ENCODE results near the gene B9D2.
"Not testable (repeated sequence)": the region's sequence is repeated elsewhere in the genome, so short reads cannot be mapped to it uniquely, and the experiment has no call there.

The B9D2 gene

GRCh38 chr19:41373993-41374392 lies 10.0 kb upstream of the B9D2 start:
- peak; percentile 87 to 96 for DNase-seq (ENCODE audit: low read depth in 2 of 2)

GRCh38 chr19:41372501-41372900 lies 8.6 kb upstream of the B9D2 start:
- TF ChIP-seq CTCF (IDR thresholded peaks at IDR 0.05; ENCODE audit: low read depth, low read length): no peak
- DNase-seq (ENCODE audit: low read depth in 2 of 2): no peak
- no peak overlapping the region for H3K4me3 ChIP-seq (replicated peaks in 1 of 2; ENCODE audit: low read depth in 2 of 2, low read length in 2 of 2)

More at GRCh38 chr19:41373993-41374392, 10.0 kb upstream of the B9D2 start:
- H3K4me3 ChIP-seq (replicated peaks in 1 of 2; ENCODE audit: low read depth in 2 of 2, low read length in 2 of 2): no peak overlapping the region
- no peak for TF ChIP-seq CTCF (IDR thresholded peaks at IDR 0.05; ENCODE audit: low read depth, low read length)

- TF ChIP-seq CTCF (IDR thresholded peaks at IDR 0.05; ENCODE audit: low read depth, low read length): no peak
- no peak for DNase-seq (ENCODE audit: low read depth in 2 of 2)
- no peak overlapping the region for H3K4me3 ChIP-seq (replicated peaks in 1 of 2; ENCODE audit: low read depth in 2 of 2, low read length in 2 of 2)
These were observed 7.6 kb upstream of the B9D2 start for GRCh38 chr19:41371541-41371940.

GRCh38 chr19:41371119-41371518 lies 7.2 kb upstream of the B9D2 start:
- DNase-seq (ENCODE audit: low read depth in 2 of 2); H3K4me3 ChIP-seq (replicated peaks in 1 of 2; ENCODE audit: low read depth in 2 of 2, low read length in 2 of 2): not testable (repeated sequence)

- TF ChIP-seq CTCF (IDR thresholded peaks at IDR 0.05; ENCODE audit: low read depth, low read length): no peak
- no peak for DNase-seq (ENCODE audit: low read depth in 2 of 2)
- H3K4me3 ChIP-seq (replicated peaks in 1 of 2; ENCODE audit: low read depth in 2 of 2, low read length in 2 of 2): no peak overlapping the region
These were observed 5.8 kb upstream of the B9D2 start for GRCh38 chr19:41369769-41370168.

- TF ChIP-seq CTCF (IDR thresholded peaks at IDR 0.05; ENCODE audit: low read depth, low read length): no peak
- DNase-seq (ENCODE audit: low read depth in 2 of 2): peak; percentile 90 to 92
These were observed 3.9 kb upstream of the B9D2 start for GRCh38 chr19:41367848-41368301.

GRCh38 chr19:41366089-41366488 lies 2.1 kb upstream of the B9D2 start:
- peak; percentile 14 for TF ChIP-seq CTCF (IDR thresholded peaks at IDR 0.05; ENCODE audit: low read depth, low read length)
- H3K4me3 ChIP-seq (replicated peaks in 1 of 2; ENCODE audit: low read depth in 2 of 2, low read length in 2 of 2): no peak overlapping the region
- DNase-seq (ENCODE audit: low read depth in 2 of 2): no peak

More at GRCh38 chr19:41367848-41368301, 3.9 kb upstream of the B9D2 start:
- no peak overlapping the region for H3K4me3 ChIP-seq (replicated peaks in 1 of 2; ENCODE audit: low read depth in 2 of 2, low read length in 2 of 2)

All from cardiac fibroblast (primary cell).